Measurements from ENCODE around the gene RNF141. TPM values are rescaled to one million over a fixed set of nuclear protein-coding genes. Genes with fewer than 3 reads are reported as not detected.

Gene RNF141
- total and polyA plus RNA-seq, 2 donors (not counting 1 experiment from before 2014, with no cell fraction given) = 32.5 to 43.5 TPM

- Histone ChIP-seq H3K27ac (ENCODE audit: insufficient read depth, low read length) (no peak overlapping the region), H3K27me3 (ENCODE audit: control insufficient read depth, insufficient read depth, low read length) (no peaks in the 10 kb centered on the region), H3K4me2 (ENCODE audit: extremely low read depth, insufficient read depth, low read length) (no peak overlapping the region), H3K36me3 (ENCODE audit: control insufficient read depth, insufficient read depth, low read length) (peaks cover 13% of the 10 kb centered on the region), H4K20me1 (ENCODE audit: control insufficient read depth, extremely low read depth, insufficient read depth, low read length) (no peaks in the 10 kb centered on the region), H2AFZ (ENCODE audit: low read length) (no peak overlapping the region), H3K9me3 (ENCODE audit: control insufficient read depth, insufficient read depth, low read depth, low read length) (no peaks in the 10 kb centered on the region), H3K4me3 (replicated peaks in 1 of 4; ENCODE audit: control extremely low read depth in 1 of 4, insufficient read depth in 1 of 4, low read depth in 3 of 4, low read length in 4 of 4) (no peak overlapping the region), H3K4me1 (ENCODE audit: control insufficient read depth, extremely low read depth, insufficient read depth, low read length) (no peaks in the 10 kb centered on the region), H3K9ac (ENCODE audit: insufficient read depth, low read length) (no peak overlapping the region), H3K79me2 (ENCODE audit: control insufficient read depth, insufficient read depth, low read length) (no peaks in the 10 kb centered on the region)
- no peak for DNase-seq (ENCODE audit: low read depth in 2 of 2)
- no peak for TF ChIP-seq EZH2 (IDR thresholded peaks at IDR 0.05; ENCODE audit: low read length, missing control alignments)
- TF ChIP-seq, protein P1, sequence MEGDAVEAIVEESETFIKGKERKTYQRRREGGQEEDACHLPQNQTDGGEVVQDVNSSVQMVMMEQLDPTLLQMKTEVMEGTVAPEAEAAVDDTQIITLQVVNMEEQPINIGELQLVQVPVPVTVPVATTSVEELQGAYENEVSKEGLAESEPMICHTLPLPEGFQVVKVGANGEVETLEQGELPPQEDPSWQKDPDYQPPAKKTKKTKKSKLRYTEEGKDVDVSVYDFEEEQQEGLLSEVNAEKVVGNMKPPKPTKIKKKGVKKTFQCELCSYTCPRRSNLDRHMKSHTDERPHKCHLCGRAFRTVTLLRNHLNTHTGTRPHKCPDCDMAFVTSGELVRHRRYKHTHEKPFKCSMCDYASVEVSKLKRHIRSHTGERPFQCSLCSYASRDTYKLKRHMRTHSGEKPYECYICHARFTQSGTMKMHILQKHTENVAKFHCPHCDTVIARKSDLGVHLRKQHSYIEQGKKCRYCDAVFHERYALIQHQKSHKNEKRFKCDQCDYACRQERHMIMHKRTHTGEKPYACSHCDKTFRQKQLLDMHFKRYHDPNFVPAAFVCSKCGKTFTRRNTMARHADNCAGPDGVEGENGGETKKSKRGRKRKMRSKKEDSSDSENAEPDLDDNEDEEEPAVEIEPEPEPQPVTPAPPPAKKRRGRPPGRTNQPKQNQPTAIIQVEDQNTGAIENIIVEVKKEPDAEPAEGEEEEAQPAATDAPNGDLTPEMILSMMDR (conservative IDR thresholded peaks at IDR 0.05 in 1 of 2, IDR thresholded peaks at IDR 0.05 in 1 of 2; ENCODE audit: low read depth in 1 of 2, low read length in 2 of 2) = no peak
Observed at GRCh38 chr11:10498022-10498400, 43.0 kb downstream of the RNF141 start.

- H3K27me3 ChIP-seq (ENCODE audit: control insufficient read depth, insufficient read depth, low read length) = no peaks in the 10 kb centered on the region
- H3K79me2 ChIP-seq (ENCODE audit: control insufficient read depth, insufficient read depth, low read length) = no peaks in the 10 kb centered on the region
- no peaks in the 10 kb centered on the region for H4K20me1 ChIP-seq (ENCODE audit: control insufficient read depth, extremely low read depth, insufficient read depth, low read length)
- no peak overlapping the region for H3K9ac ChIP-seq (ENCODE audit: insufficient read depth, low read length)
- peaks cover 13% of the 10 kb centered on the region for H3K36me3 ChIP-seq (ENCODE audit: control insufficient read depth, insufficient read depth, low read length)
- H3K4me3 ChIP-seq (replicated peaks in 1 of 4; ENCODE audit: control extremely low read depth in 1 of 4, insufficient read depth in 1 of 4, low read depth in 3 of 4, low read length in 4 of 4) = no peak overlapping the region
- no peak overlapping the region for H2AFZ ChIP-seq (ENCODE audit: low read length)
- H3K4me1 ChIP-seq (ENCODE audit: control insufficient read depth, extremely low read depth, insufficient read depth, low read length) = no peaks in the 10 kb centered on the region
- no peak for DNase-seq (ENCODE audit: low read depth in 2 of 2)
- H3K9me3 ChIP-seq (ENCODE audit: control insufficient read depth, insufficient read depth, low read depth, low read length) = no peaks in the 10 kb centered on the region
- no peak overlapping the region for H3K27ac ChIP-seq (ENCODE audit: insufficient read depth, low read length)
- TF ChIP-seq, protein P1 (conservative IDR thresholded peaks at IDR 0.05 in 1 of 2, IDR thresholded peaks at IDR 0.05 in 1 of 2; ENCODE audit: low read depth in 1 of 2, low read length in 2 of 2) = no peak
- no peak overlapping the region for H3K4me2 ChIP-seq (ENCODE audit: extremely low read depth, insufficient read depth, low read length)
Observed at GRCh38 chr11:10497371-10498021, 43.5 kb downstream of the RNF141 start.

- Histone ChIP-seq H2AFZ (ENCODE audit: low read length) (no peak overlapping the region), H3K27me3 (ENCODE audit: control insufficient read depth, insufficient read depth, low read length) (no peaks in the 10 kb centered on the region), H3K4me1 (ENCODE audit: control insufficient read depth, extremely low read depth, insufficient read depth, low read length) (peaks cover 7% of the 10 kb centered on the region), H4K20me1 (ENCODE audit: control insufficient read depth, extremely low read depth, insufficient read depth, low read length) (no peaks in the 10 kb centered on the region), H3K9ac (ENCODE audit: insufficient read depth, low read length) (no peak overlapping the region), H3K4me2 (ENCODE audit: extremely low read depth, insufficient read depth, low read length) (no peak overlapping the region), H3K4me3 (replicated peaks in 1 of 4; ENCODE audit: control extremely low read depth in 1 of 4, insufficient read depth in 1 of 4, low read depth in 3 of 4, low read length in 4 of 4) (no peak overlapping the region), H3K36me3 (ENCODE audit: control insufficient read depth, insufficient read depth, low read length) (peaks cover 13% of the 10 kb centered on the region), H3K9me3 (ENCODE audit: control insufficient read depth, insufficient read depth, low read depth, low read length) (no peaks in the 10 kb centered on the region), H3K79me2 (ENCODE audit: control insufficient read depth, insufficient read depth, low read length) (no peaks in the 10 kb centered on the region), H3K27ac (ENCODE audit: insufficient read depth, low read length) (no peak overlapping the region)
- no peak for DNase-seq (ENCODE audit: low read depth in 2 of 2)
- TF ChIP-seq, protein P1 (conservative IDR thresholded peaks at IDR 0.05 in 1 of 2, IDR thresholded peaks at IDR 0.05 in 1 of 2; ENCODE audit: low read depth in 1 of 2, low read length in 2 of 2) = no peak
- no peak for TF ChIP-seq EZH2 (IDR thresholded peaks at IDR 0.05; ENCODE audit: low read length, missing control alignments)
Observed at GRCh38 chr11:10496296-10496936, 44.6 kb downstream of the RNF141 start.

Data from fibroblast of lung (primary cell).